ENCODE data around the gene GJC2.
A peak's percentile ranks its signal among the peaks of the same experiment; 100 is the strongest.

GJC2 gene

DNA sequence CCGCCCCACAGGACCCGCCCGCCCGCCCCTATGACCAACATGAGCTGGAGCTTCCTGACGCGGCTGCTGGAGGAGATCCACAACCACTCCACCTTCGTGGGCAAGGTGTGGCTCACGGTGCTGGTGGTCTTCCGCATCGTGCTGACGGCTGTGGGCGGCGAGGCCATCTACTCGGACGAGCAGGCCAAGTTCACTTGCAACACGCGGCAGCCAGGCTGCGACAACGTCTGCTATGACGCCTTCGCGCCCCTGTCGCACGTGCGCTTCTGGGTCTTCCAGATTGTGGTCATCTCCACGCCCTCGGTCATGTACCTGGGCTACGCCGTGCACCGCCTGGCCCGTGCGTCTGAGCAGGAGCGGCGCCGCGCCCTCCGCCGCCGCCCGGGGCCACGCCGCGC, 8.0 kb downstream of the GJC2 start:
- DNase-seq (ENCODE audit: low read depth, low spot score) = no peak

DNA sequence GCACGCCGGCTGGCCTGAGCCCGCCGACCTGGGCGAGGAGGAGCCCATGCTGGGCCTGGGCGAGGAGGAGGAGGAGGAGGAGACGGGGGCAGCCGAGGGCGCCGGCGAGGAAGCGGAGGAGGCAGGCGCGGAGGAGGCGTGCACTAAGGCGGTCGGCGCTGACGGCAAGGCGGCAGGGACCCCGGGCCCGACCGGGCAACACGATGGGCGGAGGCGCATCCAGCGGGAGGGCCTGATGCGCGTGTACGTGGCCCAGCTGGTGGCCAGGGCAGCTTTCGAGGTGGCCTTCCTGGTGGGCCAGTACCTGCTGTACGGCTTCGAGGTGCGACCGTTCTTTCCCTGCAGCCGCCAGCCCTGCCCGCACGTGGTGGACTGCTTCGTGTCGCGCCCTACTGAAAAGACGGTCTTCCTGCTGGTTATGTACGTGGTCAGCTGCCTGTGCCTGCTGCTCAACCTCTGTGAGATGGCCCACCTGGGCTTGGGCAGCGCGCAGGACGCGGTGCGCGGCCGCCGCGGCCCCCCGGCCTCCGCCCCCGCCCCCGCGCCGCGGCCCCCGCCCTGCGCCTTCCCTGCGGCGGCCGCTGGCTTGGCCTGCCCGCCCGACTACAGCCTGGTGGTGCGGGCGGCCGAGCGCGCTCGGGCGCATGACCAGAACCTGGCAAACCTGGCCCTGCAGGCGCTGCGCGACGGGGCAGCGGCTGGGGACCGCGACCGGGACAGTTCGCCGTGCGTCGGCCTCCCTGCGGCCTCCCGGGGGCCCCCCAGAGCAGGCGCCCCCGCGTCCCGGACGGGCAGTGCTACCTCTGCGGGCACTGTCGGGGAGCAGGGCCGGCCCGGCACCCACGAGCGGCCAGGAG, 8.6 kb downstream of the GJC2 start:
- DNase-seq (ENCODE audit: low read depth, low spot score) = no peak

DNA sequence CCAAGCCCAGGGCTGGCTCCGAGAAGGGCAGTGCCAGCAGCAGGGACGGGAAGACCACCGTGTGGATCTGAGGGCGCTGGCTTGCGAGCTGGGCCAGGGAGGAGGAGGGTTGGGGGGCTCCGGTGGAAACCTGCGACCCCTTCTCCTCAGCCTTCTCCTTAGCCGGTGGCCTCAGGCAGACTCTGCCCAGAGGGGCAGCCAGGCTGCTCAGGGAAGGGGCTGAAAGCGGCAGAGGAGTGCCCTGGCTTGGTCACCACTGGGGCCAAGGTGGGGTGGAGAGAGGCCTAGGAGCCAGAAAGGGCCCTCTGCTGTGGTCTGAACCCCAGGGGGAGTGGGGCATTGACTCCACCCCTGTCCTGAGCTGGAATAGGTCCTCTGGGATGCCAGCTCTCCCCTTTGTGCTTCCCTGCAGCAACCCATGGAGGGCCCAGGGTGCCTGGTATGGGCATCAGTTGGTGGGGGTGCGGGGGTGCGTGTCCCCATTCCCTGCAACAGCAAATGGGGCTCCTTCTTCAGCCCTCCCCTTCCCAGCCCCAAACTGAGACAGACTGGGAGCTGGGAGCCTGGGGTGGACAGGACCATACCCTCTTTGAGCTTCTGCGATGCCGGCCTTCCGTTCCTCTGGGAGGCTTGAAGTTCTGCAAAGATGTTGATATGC, 9.4 kb downstream of the GJC2 start:
- DNase-seq (ENCODE audit: low read depth, low spot score) = no peak

DNA sequence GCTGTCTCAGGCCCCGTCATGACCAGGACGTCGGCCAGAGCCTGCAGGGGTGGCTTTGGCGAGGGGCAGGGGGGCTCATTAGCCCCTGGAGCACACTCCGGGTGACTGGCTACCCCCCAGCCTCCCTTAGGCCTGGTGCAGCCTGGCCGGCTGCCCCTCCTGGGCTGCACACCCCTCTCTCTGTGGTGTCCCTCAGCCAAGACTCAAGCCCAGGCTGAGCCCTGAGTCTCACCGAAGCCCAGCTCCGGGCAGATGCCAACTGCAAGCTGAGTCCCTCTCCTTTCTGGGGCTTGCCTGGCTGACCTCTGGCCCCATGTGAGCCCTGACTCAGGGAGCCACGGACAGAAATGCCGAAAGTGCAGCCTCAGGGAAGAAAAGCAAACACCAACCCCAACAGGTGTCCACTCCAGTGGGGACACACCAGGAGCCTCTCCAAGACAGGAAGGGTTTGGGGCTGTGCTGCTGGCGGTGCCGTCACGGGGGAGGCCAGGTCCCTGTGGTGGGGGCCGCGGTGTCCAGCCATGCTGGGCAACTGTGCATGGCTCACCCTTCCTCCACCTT, 10.6 kb downstream of the GJC2 start:
- no peak for DNase-seq (ENCODE audit: low read depth, low spot score)

DNA sequence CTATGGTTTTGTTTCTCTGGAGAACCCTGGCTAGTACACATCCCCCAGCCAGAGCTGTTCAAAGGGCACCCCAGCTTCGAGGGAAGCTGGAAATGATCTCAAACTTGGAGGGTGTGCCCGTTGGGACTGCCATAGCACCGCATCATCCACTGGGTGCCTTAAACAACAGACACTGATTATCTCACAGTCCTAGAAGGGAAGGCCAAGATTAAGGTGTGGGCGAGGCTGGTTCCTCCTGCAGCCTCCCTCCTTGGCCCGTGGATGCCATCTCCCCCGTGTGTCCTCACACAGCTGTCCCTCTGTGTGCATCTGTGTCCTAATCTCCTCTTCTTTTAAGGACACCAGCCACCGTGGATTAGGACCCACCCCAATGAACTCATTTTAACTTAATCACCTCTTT, 11.6 kb downstream of the GJC2 start:
- DNase-seq (ENCODE audit: low read depth, low spot score) = no peak

DNA sequence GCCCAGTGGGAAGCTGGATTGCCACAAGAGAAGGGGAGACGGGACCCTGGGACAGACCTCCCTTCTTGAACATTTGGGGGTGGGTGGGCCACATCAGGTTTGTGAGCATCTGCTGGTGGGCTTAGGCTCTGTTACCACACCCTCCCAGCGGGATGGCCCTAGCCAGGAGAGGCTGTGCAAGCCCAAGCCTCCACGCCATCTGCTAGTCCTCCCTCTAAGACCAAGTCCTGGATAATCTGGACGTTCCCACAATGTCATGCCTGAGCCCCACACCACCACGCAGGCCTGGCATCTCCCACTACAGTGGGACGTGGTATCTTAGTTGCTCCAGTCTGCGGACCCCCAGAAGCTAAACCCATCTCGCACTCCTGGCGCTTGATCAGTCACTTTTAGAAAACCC, 12.1 kb downstream of the GJC2 start:
- DNase-seq (ENCODE audit: low read depth, low spot score) = no peak

DNA sequence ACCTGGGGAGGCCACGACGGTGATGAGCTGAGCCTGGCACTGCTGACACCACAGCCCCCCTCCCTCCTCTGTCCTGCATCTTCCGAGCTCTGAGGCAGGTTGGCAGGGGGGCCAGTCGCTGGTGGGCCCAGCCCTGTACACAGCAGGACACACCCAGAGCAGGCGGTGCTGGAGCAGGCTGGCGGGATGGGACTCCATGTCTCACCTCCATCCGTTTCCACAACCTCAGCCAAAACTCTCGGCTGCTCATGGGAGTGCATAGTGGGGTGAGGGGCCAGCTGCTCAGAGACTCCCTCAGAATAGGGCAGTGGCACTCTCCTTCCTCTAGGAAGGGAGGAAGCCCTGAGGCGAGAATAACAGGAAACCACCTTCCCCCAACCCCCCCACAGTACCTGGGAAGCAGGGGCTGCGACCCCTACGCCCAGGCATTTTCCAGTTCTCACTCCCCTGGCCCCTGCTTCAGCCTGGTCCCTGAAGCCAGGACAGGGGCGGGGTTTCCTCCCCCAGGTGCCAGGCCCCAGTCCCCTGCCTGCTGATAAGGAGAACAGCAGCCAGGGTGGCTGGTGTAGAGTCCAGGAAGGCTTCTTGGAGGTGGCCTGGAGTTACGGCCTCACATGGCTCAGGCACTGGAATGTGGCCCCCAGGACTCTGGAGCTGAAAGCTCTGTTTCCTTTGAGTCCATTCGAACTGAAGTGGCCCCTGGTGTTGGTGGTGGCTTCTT, 12.7 kb downstream of the GJC2 start:
- no peak for DNase-seq (ENCODE audit: low read depth, low spot score)

DNA sequence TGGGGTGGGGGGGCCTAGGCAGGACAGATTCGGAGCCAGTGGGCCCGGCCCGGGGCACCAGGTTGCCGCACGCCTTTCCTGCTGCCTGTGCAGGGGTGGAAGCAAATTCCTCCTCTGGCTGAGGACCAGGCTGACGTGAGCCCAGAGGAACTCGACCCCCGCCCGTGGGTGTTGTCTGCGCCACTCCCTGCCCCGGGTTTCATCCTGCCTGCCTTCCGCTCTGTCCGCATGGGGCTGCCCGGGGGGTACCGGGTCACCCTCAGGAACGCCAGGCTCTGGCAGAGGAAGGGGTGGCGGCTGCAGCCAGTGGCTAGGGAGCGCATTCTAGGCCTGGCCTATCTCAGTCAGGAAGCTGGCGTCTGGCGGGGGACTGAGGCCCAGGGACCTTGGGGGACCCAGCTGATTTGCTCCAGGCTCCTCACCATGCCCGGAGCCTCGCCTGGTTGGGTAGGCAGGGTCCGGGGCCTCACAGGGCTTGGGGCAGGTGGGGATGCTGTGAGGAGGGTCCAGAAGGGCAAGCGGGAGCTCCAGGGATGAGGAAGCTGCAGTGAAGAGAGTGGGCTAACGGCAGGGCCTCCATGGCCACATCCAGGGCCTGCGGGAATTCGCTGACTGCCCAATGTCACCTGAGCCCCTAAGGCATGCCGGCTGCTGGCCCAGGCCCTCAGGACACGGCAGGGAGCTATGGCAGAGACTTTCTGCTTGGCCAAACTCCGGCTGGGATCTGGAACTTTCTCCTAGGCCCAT, 13.4 kb downstream of the GJC2 start:
- DNase-seq (ENCODE audit: low read depth, low spot score) = no peak

DNA sequence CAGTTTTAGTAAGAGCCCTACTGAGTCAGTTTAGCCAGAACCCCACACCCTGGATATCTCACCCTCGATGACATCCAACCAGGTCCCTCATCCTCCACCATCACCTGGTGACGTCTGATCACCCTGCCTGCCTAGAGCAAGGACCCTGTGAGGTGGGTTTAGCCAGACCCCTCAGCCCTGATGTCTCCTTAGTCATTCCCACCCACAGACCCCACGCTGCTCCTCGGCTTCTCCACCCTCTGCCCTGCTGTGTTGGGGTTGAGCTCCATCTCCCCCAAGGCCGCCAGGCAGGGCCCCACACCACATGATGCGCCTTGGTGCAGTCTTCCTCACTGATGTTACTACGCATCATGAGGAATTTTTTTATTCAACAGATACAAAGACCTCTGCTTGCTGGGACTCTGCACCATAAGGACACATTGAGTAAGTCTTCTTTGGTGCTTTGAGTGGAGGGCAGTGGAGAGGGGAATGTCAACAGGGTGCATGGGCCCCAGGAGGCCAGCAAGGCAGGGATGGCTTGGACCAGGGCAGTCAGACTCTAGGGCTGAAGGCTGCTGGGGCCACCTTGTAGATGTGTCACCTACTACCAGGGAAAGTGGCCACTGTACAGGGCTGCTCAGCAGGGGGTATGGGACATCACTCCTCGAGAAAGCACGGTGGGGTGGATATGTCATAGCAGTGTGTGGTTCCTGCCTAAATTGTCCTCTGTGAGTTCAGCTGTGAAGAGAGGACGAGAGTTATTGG, 14.2 kb downstream of the GJC2 start:
- DNase-seq (ENCODE audit: low read depth, low spot score) = no peak

DNA sequence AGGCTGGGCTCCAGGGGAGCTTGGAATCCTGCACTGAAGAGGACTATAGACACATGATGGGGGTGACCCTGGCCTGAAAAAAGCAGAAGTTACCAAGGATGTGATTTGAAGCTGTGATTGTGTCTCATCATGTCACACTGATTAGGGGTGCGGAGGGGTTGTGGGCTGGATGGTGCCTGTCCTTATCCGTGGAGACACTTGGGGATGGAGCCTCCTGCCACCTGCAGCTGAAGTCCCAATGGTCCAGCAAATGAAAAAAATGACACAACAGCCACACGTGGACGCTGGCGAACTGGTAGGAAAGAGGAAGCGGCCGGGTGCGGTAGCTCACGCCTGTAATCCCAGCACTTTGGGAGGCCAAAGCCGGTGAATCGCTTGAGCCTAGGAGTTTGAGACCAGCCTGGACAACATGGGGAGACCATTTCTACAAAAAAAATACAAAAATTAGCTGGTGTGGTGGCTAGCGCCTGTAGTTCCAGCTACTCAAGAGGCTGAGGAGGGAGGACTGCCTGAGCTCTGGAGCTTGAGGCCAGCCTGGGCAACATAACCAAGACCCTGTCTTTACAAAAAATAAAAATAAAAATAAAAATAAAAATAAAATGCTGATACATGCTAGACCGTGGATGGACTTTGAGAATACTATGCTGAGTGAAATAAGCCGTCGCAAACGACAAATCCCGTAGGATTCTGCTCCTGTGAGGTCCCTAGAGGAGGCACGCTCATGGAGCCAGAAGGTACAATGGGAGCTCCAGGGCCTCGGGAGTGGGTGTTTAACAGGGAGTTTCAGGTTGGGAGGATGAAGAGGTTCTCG, 15.0 kb downstream of the GJC2 start:
- DNase-seq (ENCODE audit: low read depth, low spot score) = no peak

DNA sequence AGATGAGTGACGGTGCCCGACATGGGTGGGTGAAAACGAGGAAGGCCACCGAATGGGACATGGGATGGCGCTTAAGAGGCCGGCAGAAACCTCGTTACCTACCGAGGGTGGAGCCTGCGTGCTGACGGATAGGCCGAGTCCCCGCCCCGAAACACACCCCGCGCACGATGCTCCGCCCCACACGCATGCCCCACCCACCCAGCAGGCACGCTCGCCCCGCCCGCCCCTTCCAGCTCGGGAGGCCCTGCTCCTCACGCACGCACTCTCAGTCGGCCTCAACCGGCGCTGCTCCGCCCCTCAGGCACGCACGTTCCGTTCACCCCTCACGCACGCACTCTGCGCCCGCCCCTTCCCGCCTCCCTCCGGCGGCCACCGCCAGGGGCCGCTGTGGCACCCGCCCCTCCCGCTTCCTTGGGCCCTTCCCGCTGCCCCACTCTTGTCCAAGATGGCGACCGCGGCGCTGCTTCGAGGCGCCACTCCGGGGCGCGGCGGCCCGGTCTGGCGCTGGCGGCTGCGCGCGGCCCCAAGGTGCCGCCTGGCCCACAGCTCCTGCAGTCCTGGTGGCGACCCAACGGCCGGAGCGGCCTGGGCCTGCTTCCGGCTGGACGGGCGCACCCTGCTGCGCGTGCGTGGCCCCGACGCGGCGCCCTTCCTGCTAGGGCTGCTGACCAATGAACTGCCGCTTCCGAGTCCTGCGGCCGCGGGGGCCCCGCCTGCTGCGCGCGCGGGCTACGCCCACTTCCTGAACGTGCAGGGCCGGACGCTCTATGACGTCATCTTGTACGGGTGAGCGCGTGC, 15.8 kb downstream of the GJC2 start, which contains the start of gene IBA57:
Gene IBA57 (plus strand): TSS at position 433 of the 798 bp plus-strand sequence. CDS start 13 bp downstream, at position 446.
- DNase-seq (ENCODE audit: low read depth, low spot score) = peak; percentile 98

DNA sequence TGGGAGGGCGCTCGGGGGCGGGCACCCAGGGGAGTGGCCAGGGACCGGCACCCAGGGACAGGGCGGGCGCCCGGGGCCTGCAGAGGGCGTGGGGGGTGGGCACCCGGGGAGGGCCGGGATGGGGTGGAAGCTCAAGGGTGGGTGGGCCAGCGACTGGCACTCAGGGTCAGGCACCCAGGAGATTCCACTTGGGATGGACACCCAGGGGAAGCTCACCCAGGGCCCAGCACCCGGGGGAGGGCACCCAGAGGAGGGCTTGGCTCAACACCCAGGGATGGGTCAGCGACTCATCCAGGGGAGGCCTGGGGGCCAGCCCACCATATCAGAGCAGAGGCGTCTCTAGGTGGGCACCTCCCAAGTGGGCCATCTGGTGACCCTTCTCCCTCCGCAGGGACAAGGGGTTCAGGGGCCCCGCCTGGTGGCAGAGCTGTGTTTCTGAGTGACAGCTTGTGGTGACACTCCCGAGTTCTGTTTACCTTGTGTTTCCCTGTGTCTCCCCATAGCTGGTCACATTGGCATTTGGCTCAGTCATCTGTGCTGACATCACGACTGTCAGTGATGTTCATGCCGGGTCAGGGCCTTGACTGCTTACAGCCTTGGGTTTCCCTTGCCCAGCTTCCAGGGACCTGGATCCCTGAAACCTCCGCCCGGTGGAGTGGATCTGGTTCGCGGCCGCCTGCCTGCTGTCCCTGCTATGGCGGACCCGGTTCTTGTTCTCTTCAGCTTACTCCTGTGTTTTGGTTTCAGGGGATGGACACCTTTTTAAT, 16.6 kb downstream of the GJC2 start:
- no peak for DNase-seq (ENCODE audit: low read depth, low spot score)

DNA sequence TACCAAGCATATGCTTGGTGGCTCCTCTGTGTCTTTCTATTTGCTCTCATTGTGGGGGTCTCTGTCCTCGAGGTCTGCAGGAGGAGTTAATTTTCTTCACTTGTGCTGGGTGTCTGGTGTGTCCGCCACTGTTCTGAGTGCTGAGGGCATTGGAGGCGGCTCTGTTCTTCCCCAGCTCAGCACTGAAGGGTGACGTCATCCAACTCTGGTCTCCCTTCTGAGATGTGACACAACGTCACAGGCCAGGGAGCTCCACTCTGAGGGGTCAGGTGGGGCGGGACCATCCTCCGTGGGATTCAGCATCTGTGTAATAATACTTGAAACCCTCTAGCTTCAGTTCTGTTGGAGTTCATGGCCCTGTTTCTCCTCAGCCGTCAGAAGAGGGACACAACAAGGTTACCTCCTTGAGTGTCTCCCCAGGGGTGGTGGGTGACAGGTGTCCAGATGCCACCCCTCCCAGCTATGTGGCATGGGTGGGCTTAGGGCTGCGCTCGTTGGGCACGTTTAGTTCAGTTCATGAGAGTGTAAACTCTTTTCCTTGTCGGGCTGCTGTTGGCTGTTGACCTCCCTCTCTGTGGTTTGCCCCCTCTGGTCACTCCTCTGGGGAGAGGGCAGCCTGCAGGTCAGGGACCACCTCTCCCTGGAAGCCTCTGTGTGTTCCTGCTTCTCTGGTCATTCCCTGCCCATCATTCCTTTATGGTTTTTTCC, 19.0 kb downstream of the GJC2 start:
- no peak for DNase-seq (ENCODE audit: low read depth, low spot score)

DNA sequence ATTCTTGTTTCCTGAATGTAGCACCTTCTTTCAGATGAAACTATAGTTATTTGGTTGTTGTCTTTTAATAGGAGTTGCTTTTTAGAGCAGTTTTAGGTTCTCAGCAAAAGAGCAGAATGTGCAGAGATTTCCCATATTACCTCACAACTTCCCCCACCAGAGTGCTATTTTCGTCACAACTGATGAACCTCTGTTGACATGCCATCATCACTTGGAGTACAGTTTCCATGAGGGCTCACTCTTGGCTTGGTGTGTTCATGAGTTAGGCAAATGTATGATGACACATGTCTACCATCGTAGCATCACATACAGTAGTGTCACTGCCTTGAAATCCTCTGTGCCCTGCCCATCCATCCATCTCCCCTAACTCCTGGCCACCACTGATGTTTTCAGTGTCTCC, 19.6 kb downstream of the GJC2 start:
- no peak for DNase-seq (ENCODE audit: low read depth, low spot score)

DNA sequence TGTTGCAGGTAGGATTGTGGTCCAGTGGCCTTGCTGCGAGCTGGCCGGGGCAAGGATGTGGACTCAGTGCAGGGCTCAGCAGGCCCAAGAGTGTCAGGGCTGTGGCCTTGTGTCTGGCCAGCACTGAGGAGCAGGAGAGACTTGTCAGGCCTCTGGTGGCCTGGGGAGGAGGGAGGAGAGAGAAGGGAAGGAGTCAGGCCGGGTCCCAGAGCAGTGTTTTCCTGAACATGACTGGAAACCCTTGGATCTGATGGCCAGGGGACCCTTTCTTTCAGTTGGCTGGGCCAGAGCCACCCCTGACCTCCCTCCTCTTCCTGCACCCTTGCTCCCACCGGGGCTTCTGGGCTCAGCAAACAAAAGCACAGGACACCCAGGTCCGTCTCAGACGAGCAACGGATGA, 20.9 kb downstream of the GJC2 start:
- no peak for DNase-seq (ENCODE audit: low read depth, low spot score)

DNA sequence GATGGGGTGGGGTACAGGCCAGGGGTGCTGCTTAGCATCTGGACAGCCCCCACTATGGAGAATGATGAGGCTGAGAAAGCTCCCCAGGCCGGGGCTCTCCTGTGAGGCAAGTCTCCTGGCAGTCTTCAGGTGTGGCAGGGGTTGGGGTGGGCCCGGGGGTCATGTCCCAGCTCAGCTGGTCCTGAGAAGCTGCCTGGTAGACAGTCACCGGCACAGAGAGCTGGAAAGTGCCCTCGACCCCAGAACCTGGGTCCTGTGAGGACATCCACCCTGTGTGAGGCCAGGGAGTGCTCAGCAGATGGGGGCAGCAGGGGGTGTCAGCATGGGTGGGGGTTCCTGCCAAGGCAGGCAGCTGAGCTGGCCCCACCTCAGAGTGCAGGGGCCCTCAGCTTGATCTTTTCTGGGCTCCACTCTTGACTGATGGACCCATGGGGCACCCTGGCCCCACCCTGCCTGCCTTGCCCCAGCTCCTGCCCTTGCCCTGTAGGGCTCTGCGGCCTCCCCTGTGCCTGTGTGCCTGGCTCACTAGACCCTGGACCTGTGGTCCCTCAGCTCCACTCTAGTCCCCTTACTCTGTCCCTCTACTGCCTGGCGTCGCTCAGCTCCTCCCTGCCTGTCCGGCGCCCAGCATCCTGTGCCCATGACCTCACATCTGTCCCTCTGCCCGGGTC, 21.6 kb downstream of the GJC2 start:
- DNase-seq (ENCODE audit: low read depth, low spot score) = no peak
